Mucosa of stomach (tissue), 1 donor: ENCODE measurements around the gene HMOX2.

Experiments
- H3K27me3 ChIP-seq: one replicate; pipeline ENCODE4 v1.7.0; 2013; ENCODE audit warnings: mild to moderate bottlenecking, low read length; ENCODE audit not compliant: control insufficient read depth, insufficient read depth
- H3K36me3 ChIP-seq: one replicate; pipeline ENCODE4 v1.7.0; 2013; ENCODE audit warnings: low read length; ENCODE audit not compliant: control insufficient read depth, insufficient read depth
- H3K4me1 ChIP-seq: one replicate; pipeline ENCODE4 v1.7.0; 2013; ENCODE audit warnings: mild to moderate bottlenecking, low read length; ENCODE audit not compliant: control insufficient read depth, insufficient read depth
- H3K4me3 ChIP-seq: one replicate; pipeline ENCODE4 v1.7.0; 2013; ENCODE audit warnings: low read length
- H3K9ac ChIP-seq: one replicate; pipeline ENCODE4 v1.7.0; 2013; ENCODE audit warnings: mild to moderate bottlenecking, low read length, moderate library complexity
- H3K9me3 ChIP-seq: one replicate; pipeline ENCODE4 v1.7.0; 2013; ENCODE audit warnings: mild to moderate bottlenecking, low read length, moderate library complexity; ENCODE audit not compliant: control insufficient read depth
- donor health status: Pancreatic carcinoma.

Gene HMOX2

DNA sequence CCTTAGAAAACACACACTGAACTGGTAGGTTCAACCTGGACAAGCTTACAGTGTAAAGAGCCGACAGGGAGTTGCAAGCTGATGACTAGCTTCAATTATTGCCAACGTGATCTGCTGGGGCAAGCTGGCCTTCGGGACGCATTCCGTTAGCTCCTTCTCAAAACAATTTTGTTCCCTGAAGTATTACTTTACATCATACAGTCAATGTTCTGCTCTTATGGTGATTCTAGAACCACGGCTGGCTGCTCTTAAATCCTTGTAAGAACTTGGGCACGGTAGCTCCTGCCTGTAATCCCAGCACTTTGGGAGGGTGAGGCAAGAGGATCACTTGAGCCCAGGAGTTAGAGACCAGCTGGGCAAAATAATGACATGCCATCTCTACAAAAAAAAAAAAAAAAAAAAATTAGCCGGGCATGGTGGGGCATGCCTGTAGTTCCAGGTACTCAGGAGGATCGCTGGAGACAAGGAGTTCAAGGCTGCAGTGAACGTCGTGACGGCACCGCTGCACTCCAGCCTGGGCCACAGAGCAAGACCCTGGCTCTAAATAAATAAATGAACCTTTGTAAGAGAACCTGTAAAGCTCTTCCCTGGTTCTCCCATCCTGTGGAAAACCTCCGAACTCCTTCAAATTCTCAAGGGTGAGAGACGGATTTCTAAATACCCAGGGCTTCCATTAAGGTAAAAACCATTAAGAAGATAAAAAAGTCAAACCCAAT lies 60.4 kb downstream of the HMOX2 start:
- Histone ChIP-seq H3K9me3 (no peaks in the 10 kb centered on the region), H3K4me3 (no peak overlapping the region), H3K4me1 (peaks cover 7% of the 10 kb centered on the region), H3K27me3 (peaks cover 9% of the 10 kb centered on the region), H3K9ac (no peak overlapping the region), H3K36me3 (no peaks in the 10 kb centered on the region)

DNA sequence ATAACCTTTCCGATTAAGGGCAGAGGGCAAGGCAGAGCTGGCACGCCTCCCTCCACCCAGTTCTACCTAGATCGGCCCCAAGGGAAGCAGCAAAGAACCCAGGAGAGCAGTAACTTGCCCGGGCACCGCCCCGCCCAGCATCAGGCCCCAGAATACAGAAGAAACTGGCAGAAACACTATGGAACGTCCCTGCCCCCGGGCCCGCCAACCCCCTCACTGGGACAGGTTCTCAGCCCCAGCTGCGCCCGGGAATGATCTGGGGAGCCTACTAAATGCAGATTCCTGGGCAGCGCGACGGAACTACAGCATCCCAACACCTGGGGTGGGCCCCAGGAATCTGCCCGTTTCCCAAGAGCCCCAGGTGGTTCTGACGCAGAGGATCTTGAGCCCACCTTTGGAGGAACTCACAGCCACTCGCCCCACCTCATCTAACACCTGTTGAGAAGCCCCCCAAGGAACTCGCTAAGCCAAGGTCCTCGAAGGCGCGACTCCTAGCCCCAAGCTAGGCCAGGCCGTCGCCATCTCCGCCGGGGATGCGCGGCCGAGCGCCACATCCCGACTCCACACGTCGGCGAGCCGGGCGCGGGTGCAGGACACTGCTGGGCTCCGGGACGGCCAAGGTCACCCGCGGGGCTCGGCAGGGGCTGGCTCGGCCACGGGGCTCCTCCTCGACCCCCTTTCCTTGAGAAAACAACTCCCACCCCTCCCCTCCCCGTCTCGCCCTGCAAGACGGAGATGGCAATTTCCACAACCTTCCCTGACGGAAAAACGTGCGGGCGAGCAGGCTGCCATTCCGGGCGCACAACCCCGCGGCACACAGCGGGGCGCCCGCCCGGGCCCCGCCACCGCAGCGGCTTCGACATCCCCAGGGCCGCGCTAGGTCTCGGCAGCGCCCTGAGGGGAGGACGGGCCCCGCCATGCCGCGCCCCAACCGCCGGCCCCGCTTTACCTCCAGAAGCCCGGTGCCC lies 61.5 kb downstream of the HMOX2 start:
- peak overlapping the region; percentile 37 for H3K4me3 ChIP-seq
- peaks cover 7% of the 10 kb centered on the region for H3K4me1 ChIP-seq
- H3K36me3 ChIP-seq: no peaks in the 10 kb centered on the region
- H3K9me3 ChIP-seq: no peaks in the 10 kb centered on the region
- H3K27me3 ChIP-seq: peaks cover 9% of the 10 kb centered on the region
- H3K9ac ChIP-seq: peak overlapping the region; percentile 66

DNA sequence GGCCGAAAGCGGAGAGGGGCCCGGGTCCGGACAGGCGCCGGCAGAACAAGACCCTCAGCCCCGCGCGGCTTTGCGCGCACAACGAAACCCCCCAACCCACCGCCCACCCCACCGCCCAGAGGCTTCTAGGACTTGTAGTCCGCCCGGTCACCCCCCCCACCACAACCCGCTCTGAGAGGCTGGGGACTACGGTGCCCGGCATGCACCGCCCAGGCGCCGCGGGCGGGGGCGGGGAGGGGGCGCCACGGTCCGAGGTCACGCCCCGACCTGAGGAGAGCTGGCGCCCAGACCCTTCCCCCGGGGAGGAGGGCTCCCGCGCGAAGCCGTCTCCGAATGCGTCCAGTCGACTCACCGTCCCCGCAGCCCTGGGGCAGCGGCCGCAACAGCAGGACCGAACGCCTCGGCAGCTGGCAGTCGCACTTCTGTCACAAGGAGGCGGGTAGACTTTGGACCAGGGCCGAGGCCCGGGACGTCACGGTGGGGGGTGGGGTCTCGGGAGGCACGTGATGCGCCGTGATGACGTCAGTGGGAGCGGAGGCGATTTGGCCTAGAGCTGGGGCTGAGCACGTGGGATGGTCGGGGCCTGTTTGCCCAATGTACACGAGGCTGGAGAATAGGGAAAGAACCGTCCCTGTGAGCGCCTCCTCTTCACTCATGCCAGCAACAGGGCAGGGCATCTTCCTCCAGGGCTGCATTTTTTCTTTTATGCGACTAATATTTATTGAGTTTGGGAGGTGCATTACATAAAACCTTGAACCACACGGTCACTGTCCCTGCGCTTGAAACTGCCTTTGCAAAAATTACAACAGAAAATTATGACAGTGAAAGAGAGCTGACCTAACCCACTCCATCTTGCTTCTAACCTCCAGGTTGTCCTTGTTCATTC lies 62.4 kb downstream of the HMOX2 start, which contains the start of gene CDIP1:
TSS of gene CDIP1 (minus strand) at position 424 of the 886 bp plus-strand sequence. CDS start 24,643 bp downstream, outside the sequence.
- H3K4me1 ChIP-seq: peaks cover 7% of the 10 kb centered on the region
- peak within 1 kb of the TSS; percentile 47 for H3K4me3 ChIP-seq
- peaks cover 9% of the 10 kb centered on the region for H3K27me3 ChIP-seq
- no peaks in the 10 kb centered on the region for H3K36me3 ChIP-seq
- no peaks in the 10 kb centered on the region for H3K9me3 ChIP-seq
- H3K9ac ChIP-seq: peak within 1 kb of the TSS; percentile 66

DNA sequence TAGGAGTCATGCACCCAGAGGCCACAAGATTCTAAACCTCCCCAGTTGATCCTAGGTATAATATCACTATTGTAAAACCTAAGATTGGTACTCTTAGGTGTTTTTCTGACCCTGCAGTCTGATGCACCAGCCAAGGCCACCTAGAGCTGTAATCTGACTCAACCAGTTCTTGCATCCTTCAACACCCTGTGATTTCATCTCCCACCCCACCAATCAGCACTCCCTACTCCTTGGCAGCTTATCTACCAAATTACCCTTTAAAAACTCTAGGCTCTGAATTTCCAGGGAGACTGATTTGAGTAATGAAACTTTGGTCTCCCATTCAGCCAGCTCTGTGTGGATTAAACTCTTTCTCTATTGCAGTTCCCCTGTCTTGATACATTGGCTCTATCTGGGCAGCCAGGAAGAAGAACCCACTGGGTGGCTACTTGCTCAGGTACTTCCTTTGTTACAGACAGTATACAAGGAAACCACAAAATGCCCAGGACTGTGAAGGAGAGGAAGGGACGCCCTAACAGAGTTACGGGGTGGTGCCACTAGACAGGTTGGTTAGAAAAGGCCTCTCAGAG lies 63.6 kb downstream of the HMOX2 start:
- no peaks in the 10 kb centered on the region for H3K9me3 ChIP-seq
- no peaks in the 10 kb centered on the region for H3K36me3 ChIP-seq
- H3K9ac ChIP-seq: no peak overlapping the region
- peaks cover 7% of the 10 kb centered on the region for H3K4me1 ChIP-seq
- H3K27me3 ChIP-seq: peaks cover 9% of the 10 kb centered on the region
- H3K4me3 ChIP-seq: no peak overlapping the region

DNA sequence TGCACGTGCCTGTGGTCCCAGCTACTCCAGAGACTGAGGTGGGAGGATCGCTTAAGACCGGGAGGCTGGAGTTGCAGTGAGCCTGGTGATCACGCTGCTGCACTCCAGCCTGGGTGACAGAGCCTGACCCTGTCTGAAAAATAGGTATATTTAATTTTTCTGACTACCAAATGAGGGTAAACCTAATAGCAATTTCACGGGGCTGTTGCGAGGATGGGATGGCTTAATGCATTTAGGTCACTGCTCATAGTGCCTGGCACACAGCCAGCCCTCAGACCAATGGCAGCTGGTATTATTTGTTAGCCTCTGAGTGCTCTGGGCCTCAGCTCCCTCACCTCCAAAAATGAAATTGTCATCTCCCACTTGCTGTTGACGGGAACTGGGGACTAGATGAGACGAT lies 68.3 kb downstream of the HMOX2 start:
- no peaks in the 10 kb centered on the region for H3K27me3 ChIP-seq
- no peak overlapping the region for H3K4me3 ChIP-seq
- H3K4me1 ChIP-seq: peaks cover 5% of the 10 kb centered on the region
- H3K9me3 ChIP-seq: no peaks in the 10 kb centered on the region
- H3K36me3 ChIP-seq: no peaks in the 10 kb centered on the region
- no peak overlapping the region for H3K9ac ChIP-seq

DNA sequence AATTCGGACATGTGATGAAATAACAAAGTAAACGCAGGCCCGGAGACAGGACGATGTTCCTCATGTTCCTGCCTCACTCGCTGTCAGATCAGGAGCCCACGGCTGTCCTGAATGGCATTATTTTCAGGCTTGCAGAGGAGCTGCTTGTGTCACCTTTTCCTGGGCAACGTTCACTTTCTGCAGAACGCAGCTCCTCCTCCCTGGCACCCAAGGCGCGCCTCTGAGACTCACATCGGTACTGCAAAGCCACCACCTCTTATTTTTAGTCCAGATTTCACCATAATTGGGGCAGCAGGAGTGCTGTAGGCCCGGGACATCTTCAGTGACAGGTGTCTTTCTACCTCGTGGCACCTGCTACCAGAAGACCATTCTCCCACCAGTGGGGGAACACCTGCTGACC lies 71.9 kb downstream of the HMOX2 start:
- H3K4me3 ChIP-seq: no peak overlapping the region
- H3K9me3 ChIP-seq: no peaks in the 10 kb centered on the region
- no peak overlapping the region for H3K9ac ChIP-seq
- no peaks in the 10 kb centered on the region for H3K27me3 ChIP-seq
- H3K4me1 ChIP-seq: peaks cover 5% of the 10 kb centered on the region
- H3K36me3 ChIP-seq: no peaks in the 10 kb centered on the region

DNA sequence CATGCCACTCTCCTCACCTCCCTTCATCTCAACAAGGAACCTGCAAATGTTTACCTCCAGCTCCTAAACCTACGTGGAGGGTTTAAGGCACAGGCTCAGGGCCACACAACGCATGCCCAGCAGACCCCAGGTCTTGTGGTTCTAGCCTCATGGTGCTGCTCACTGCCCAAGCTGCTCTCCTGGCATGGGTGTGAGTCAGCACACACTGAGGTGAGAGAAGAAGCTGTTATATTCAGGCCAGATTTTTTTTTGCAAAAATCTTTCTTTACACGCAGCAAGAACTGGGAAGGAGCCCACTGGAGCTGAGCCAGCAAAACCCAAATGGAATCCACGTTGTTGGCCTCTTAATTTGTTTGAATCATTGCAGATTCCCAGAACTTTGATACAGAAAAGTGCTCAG lies 74.4 kb downstream of the HMOX2 start:
- H3K9ac ChIP-seq: no peak overlapping the region
- no peaks in the 10 kb centered on the region for H3K27me3 ChIP-seq
- no peaks in the 10 kb centered on the region for H3K9me3 ChIP-seq
- no peak overlapping the region for H3K4me3 ChIP-seq
- no peaks in the 10 kb centered on the region for H3K36me3 ChIP-seq
- H3K4me1 ChIP-seq: peaks cover 5% of the 10 kb centered on the region

DNA sequence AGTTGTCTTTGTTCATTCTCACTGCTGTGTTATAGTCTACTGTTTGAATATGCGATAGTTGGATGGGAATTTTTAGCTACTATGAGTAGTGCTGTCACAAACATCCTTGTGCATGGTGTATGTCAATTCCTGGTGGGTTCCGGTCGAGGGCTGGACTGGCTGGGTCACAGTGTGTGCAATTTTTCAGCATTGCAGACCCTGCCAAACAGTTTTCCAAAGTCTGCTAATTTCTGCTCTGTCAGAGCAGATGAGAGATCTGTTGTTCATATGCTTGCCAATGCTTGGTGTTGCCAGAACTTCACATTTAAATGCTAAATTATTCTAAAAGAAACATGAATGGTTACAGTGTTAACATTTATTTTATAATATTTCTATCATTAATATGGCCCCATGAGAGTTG lies 76.3 kb downstream of the HMOX2 start:
- Histone ChIP-seq H3K9ac (no peak overlapping the region), H3K27me3 (no peaks in the 10 kb centered on the region)

DNA sequence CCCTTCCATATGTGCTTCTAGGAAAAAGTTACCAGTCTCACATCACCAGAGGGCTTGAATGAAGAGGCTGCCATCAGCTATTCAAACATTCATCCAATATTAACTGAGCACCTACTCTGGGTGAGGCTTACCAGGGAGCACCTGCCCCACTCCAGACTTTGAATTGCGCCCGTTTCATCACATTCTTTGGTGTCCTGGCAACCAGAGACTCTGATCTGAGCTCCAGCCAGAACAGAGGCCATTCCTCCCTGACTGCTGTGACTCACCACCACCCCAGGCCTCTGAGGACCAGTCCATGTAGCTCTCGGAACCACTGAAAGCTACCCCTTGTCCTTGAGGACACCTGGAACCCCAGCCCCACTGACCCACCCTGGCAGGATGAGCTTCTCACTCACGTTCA lies 79.9 kb downstream of the HMOX2 start, which contains the start of gene C16orf96:
TSS of gene C16orf96 (plus strand) at position 229 of the 400 bp plus-strand sequence. CDS start at position 379, 150 bp downstream.
- H3K9me3 ChIP-seq: no peaks in the 10 kb centered on the region
- no peak within 1 kb of the TSS for H3K9ac ChIP-seq
- H3K4me1 ChIP-seq: no peaks in the 10 kb centered on the region
- no peaks in the 10 kb centered on the region for H3K27me3 ChIP-seq
- no peak within 1 kb of the TSS for H3K4me3 ChIP-seq
- H3K36me3 ChIP-seq: no peaks in the 10 kb centered on the region

More for the DNA sequence above, 76.3 kb downstream of the HMOX2 start:
- Histone ChIP-seq H3K9me3 (no peaks in the 10 kb centered on the region), H3K36me3 (no peaks in the 10 kb centered on the region), H3K4me3 (no peak overlapping the region), H3K4me1 (peaks cover 5% of the 10 kb centered on the region)

DNA sequence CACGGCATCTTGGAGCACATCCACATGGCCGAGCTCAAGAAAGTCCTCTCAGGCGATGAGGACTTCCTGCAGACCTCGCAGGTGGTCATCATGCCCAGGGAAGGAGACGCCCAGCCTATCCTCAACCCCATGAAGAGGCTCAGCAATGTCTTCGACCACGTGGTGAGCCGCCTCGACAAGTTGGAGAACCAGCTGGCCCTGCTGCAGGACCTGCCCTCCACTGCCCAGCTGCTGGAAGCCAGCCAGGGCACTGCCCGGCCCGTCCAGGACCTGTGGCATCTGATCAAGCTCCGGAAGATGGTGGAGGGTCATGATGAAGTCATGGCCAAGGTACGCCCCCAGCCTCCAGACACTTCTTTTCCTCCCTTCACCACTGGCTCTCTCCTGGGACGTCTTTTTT lies 80.4 kb downstream of the HMOX2 start:
- Histone ChIP-seq H3K4me3 (no peak overlapping the region), H3K27me3 (no peaks in the 10 kb centered on the region), H3K36me3 (no peaks in the 10 kb centered on the region), H3K9ac (no peak overlapping the region), H3K9me3 (no peaks in the 10 kb centered on the region), H3K4me1 (no peaks in the 10 kb centered on the region)

DNA sequence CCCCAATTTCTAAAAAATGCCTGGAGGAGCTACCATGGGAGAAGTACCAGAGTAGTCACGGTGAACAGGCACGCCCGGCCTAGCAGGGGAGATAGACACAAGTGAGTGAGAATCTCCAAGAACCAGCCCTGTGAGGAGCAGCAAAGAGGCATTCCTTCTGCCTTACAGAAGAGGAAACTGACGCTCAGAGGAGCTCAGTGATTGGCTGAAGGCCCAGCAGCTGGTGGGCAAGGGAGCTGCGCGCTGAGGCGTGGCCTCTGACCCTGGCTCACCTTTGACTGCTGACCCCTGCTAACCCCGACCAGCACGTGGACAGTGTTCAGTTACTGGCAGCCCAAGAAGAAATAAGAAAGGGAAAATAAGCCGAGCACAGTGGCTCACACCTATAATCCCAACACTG lies 81.8 kb downstream of the HMOX2 start:
- Histone ChIP-seq H3K9ac (no peak overlapping the region), H3K4me3 (no peak overlapping the region), H3K9me3 (no peaks in the 10 kb centered on the region), H3K4me1 (no peaks in the 10 kb centered on the region), H3K27me3 (no peaks in the 10 kb centered on the region), H3K36me3 (no peaks in the 10 kb centered on the region)
